Germinal center (tissue), 1 donor: Measurements from ENCODE around the gene MMP2.

Source experiments
- DNase-seq: peaks from one replicate; pipeline ENCODE4 v3.0.0; 2012; ENCODE audit warnings: mixed read lengths, low spot score

The MMP2 gene

GRCh38 chr16:55469821-55470532, 9.0 kb upstream of the MMP2 start:
- no peak for DNase-seq

- DNase-seq: no peak
Measured at GRCh38 chr16:55470533-55471371, 8.2 kb upstream of the MMP2 start.

DNA sequence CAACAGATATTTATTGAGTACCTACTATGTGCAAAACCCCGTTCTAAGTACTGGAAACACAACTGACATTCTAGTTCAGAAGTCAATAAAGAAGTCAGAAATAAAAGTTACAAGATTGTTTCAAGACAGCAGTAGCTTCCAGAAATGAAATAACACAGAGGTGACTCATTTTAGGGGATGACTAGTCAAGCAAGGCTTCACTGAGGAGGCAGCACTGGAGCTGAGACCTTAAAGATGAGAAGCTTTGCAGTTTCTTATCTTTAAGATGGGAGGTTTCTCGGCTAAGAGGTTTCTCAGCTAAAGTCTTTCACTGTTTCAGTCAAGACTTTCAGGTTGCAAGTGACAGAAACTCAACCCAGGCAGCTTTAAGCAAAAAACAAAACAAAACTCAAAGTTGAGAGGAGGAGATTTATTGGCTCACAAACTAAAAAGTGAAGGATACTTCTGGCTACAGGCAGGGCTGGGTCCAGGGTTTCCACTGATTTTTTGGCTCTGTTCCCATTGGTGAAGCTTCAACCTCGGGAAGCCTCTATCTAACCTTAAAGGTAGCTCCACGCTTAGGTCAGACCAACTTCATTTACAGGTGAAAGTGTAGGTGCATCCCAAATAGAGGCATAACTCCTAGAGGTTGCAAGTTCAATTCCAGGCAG, 7.4 kb upstream of the MMP2 start:
- no peak for DNase-seq

DNA sequence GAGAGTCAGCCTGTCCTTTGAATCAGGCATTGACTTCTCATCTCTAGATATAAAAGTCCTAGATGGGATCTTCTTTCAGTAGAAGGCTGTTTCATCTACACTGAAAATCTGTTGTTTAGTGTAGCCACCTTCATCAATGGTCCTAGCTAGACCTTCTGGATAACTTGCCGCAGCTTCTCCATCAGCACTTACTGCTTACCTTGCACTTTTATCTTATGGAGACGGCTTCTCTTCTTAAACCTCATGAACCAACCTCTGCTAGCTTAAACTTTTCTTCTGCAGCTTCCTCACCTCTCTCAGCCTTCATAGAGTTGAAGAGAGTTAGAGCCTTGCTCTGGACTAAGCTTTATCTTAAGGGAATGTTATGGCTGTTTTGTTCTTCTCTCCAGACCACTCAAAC, 5.4 kb upstream of the MMP2 start:
- DNase-seq: no peak

GRCh38 chr16:55474821-55475220, 4.2 kb upstream of the MMP2 start:
- DNase-seq: no peak

DNA sequence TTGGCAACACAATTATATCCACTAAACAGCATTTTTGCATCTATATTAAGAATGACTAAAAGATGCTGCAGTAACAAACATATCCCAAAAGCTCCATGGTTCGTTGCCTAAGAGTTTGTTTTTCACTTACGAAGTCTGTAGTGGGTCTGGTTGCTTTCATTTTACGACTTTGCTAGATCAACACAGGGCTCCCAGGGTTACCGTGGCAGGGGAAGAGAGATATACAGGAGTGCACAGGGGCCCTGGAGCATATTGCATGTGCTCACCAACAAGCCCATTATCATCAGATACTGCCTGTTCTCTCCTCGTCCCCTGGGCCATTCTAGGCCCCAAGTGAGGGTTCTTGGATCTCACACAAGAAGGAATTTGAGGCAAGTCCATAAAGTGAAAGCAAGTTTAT, 3.1 kb upstream of the MMP2 start:
- DNase-seq: no peak

GRCh38 chr16:55476625-55477533, 2.1 kb upstream of the MMP2 start:
- DNase-seq: no peak

DNA sequence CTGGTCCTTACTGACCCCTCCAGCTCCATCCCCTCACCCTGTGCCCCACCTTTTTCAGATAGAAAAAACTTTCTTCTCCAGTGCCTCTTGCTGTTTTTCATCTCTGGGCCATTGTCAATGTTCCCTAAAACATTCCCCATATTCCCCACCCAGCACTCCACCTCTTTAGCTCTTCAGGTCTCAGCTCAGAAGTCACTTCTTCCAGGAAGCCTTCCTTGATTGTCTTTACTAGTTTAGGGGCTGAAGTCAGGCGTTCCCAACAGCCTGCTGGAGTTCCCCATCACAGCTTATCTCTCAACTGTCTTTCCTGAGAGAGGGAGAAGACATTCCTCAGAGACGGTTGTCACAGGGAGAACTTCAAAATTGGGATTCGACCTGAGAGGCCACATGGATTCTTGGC, 1.3 kb upstream of the MMP2 start:
- no peak for DNase-seq

DNA sequence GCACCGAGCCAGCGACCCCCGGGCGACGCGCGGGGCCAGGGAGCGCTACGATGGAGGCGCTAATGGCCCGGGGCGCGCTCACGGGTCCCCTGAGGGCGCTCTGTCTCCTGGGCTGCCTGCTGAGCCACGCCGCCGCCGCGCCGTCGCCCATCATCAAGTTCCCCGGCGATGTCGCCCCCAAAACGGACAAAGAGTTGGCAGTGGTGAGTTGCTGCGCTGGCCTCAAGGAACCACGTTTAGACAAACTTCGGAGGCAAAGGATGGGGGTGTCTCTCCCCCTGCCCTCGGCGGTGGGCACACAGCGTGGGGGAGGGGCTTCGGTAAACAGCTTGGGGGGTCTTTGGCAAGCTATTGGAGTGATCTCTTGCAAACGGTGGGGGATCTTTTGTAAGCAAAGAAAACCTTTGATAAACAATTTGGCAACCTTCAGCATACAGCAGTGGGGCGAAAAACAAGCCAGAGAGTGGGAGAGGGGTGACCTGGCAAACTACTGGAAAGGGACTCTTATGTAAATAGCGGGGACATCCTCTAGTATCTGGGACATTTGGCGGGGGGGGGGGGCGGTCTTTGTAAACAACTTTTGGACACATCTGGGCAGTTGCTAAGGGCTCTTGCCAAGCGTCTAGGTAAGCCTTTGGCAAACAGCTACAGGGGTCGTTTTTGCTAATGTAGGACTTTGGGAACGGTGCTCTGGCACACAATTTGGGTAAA, 587 bp downstream of the MMP2 start:
- no peak for DNase-seq

GRCh38 chr16:55480228-55480655, 1.2 kb downstream of the MMP2 start:
- no peak for DNase-seq

DNA sequence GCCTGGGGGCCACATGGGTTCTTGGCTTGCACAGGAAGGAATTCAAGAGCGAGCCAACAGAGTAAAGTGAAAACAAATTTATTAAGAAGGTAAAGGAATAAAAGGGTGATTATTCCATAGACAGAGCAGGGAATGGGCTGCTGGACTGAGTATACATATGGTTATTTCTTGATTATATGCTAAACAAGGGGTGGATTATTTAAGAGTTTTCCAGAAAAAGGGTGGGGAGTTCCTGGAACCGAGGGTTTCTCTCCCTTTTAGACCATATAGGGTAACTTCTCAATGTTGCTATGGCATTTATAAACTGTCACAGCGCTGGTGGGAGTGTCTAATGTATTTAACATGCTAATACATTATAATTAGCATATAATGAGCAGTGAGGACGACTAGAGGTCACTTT, 2.0 kb downstream of the MMP2 start:
- no peak for DNase-seq

DNA sequence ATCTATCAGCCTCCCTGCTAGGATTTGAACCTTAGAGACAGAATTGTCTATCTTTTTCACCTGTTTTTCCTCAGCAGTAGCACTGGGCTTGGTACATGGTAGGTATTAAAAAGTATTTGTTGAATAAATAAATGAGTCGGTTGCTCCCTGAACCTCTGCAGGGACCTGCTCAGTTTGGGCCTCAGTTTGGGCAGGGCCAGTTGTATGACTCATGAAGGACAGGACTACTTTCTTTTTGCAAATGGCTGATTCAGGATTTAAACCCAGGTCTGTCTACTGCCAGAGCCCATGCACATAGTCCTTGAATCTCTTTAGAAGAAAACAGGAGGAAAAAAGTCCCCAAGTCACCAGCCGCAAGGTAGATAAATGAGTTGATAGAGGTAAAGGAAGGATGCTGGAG, 3.1 kb downstream of the MMP2 start:
- no peak for DNase-seq

DNA sequence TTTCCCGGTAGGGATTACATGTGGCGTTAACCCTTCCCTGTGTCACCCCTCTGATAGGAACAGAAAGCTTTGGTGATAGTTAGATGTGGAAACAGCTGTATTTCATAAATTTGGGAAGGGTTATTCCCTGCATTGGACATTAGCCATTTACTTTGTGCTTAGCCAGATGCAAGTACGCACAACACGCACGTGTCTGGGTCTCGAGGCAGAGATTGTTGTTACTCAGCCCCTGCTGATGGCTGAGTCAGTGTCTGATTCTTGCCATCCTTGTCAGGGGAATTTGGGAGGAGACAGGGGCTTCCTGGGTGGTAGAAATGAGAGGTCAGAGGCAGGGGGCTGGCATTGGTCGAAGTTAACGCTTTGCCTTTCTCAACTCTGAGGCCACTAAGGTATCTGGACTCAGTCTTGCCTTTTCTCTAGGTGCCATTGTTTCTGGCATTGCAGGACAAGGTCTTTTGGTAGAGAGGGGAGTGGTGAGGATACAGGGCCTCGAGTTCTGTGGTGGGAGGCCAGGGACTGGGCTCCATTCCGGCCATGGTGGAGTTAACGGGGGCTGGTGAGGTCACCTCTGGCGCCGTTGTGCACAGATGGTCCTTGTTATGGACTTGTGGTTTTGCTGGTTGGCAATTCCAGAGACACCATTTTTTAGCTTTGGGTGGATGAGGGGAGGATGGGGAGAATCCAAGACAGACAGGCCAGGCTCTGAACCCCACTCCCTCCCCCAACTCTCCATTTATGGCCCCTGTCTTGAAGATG, 8.2 kb downstream of the MMP2 start:
- no peak for DNase-seq

DNA sequence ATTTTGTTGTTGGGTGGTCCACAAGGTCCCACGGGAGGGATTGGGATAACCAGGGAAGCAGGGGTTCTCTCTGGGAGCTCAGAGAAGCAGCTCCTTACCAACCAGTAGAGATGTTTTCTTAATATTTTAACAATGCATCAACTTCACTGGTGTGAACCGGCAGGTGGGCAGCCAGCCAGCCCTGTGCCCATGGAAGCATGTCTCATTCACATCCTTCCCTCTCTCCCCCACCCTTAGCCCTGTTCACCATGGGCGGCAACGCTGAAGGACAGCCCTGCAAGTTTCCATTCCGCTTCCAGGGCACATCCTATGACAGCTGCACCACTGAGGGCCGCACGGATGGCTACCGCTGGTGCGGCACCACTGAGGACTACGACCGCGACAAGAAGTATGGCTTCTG, 9.3 kb downstream of the MMP2 start:
- no peak for DNase-seq

DNA sequence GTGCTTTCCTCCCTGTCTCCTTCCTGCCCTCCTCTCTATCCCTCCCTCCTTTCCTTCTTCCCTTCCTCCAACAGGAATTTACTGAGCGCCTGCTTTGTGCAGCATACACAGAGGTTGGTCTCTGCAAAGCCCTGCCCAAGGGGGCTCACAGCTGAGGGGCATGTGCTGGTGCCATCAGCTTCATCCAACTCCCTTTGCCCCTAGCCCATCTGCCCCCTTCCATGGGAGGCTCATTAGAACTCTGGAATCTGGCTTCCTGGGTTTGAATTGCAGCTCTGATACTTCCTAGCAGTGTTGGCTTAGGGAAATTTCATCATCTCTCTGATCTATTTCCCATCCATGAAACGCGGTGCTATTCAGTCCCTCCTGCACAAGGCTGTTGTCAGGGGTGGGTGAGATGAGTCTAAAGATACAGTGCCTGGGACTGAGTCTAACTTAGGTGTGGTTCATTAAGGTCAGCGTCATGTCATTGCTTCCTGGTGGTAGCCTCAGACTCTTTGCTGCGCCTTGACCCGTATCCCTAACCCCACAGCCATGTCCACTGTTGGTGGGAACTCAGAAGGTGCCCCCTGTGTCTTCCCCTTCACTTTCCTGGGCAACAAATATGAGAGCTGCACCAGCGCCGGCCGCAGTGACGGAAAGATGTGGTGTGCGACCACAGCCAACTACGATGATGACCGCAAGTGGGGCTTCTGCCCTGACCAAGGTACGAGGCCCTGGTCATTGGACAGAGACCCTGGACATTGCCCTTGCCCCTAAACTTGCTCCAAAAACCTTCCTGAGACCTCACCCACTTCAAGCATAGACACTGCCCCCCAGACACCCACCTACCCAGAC, 10.3 kb downstream of the MMP2 start:
- DNase-seq: no peak

- no peak for DNase-seq
Measured at GRCh38 chr16:55489956-55490265, 10.9 kb downstream of the MMP2 start.

DNA sequence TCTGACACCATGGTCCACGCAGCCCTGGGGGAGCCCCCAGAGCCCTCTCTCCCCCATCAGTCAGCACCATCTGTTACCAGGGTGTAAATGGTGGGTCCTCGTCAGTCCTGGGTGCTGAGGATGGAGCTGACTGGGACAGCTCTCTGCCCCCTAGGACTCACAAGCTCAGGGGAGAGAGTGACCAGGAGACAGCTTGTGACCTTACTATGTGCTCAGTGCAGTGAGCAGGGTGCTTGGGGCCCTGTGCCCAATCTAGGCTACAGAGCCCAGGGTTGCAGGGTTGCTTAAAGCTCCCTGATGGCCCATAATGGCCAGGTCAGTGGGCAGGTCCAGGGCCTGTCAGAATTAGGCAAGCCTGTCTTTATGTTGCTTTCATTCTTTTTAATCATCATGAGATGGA, 11.3 kb downstream of the MMP2 start:
- DNase-seq: no peak

- DNase-seq: no peak
Measured at GRCh38 chr16:55491691-55492090, 12.7 kb downstream of the MMP2 start.

DNA sequence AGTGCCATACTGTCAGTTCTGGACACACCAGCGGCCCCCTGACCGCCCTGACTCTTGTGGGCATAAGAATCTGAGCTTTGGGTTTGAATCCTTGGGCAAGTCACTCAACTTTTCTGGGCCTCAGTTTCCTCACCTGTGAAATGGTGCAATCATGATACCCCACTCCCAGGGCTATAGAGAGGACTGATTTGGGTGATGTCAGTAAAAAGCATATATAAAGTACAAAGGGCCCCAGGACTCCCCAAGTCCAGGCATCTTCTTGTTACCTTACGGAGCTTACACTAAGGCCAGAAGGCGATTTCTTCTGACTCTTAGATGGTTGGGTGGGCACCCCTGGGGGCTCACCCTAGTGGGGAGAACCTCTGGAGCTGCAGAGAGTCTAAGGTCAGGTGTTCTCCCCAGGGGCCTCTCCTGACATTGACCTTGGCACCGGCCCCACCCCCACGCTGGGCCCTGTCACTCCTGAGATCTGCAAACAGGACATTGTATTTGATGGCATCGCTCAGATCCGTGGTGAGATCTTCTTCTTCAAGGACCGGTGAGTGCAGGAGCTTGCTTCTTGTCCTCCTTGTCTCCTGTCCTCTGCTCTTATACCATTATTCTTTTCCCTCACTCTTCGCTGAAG, 13.9 kb downstream of the MMP2 start:
- DNase-seq: no peak
